Pancreas (tissue), 10 donors: ENCODE measurements around the gene SPSB1. TPM values are rescaled to one million over a fixed set of nuclear protein-coding genes. Genes with fewer than 3 reads are reported as not detected.

ENCODE experiments used
- ATAC-seq, 4 donors: fragments of 200-7000 bp; cut with Tn5 transposase; one replicate each; pipeline versions ENCODE4 v1.8.0 to v1.9.1; 2020; ENCODE audit warnings: mild to moderate bottlenecking in 4 of 4, moderate library complexity in 4 of 4
- DNase-seq, 6 donors: peaks; one replicate each; pipeline ENCODE4 v3.0.0-alpha.2; 2020
- FAIRE-seq: peaks from 2 replicates; lab custom pipeline; 2012; peaks lifted over from hg19 to GRCh38; lab: Jason Lieb, UNC
- H3K27ac ChIP-seq, 4 donors: fragments of 200-600 bp; sonication (generic); 1 replicate in 3 of 4; 2 replicates in 1 of 4; pipeline versions ENCODE4 v1.5.0 to v1.8.0; 2020
- H3K27me3 ChIP-seq, 4 donors: fragments of 200-600 bp; one replicate each; pipeline ENCODE4 v1.8.0; 2021
- H3K36me3 ChIP-seq, 3 donors: fragments of 200-600 bp; sonication (generic) in 1 of 3; one replicate each; pipeline versions ENCODE4 v1.5.0 to v1.8.0; 2020 to 2021
- H3K4me1 ChIP-seq, 3 donors: fragments of 200-600 bp; one replicate each; pipeline ENCODE4 v1.8.0; 2021
- H3K4me3 ChIP-seq, 4 donors: fragments of 200-600 bp; sonication (generic) in 2 of 4; one replicate each; pipeline versions ENCODE4 v1.5.0 to v1.8.0; 2020 to 2021
- H3K9me3 ChIP-seq, 4 donors: fragments of 200-600 bp; one replicate each; pipeline ENCODE4 v1.8.0; 2021
- CTCF ChIP-seq, 4 donors: fragments of 200-600 bp; sonication (generic) in 3 of 4; IDR thresholded peaks; one replicate each; pipeline versions ENCODE4 v1.5.0 to v1.8.0; 2021; ENCODE audit warnings: antibody characterized with exemption in 4 of 4
- WGBS, 2 donors: extraction: QIAGEN DNeasy Blood & Tissue Kit; methylation state at CpG; one replicate each; pipeline ENCODE4 v1.1.7; 2013; 5-methylcytosine and 5-hydroxymethylcytosine counted together
- intact Hi-C, 3 donors: fragments of 100-400 bp; cut with DNase I; formaldehyde crosslinking; loops; one replicate each; pipeline versions ENCODE4 v1.11.1 to v1.14.2; 2022
- polyA plus RNA-seq, 2 donors: library from polyadenylated mRNA; stranded (reverse); fragments of 200-250 nt; gene quantifications; one replicate each; pipeline ENCODE4 v1.2.3, GENCODE V29; 2013
- total RNA-seq, 6 donors: library from RNA; stranded (reverse); fragmentation: NEBNext Ultra II Directional in 4 of 6; extraction: Animal tissue kit (Norgen Biotek cat#: 25700) in 4 of 6; gene quantifications; one replicate each; pipeline versions ENCODE4 v1.2.1 to v1.2.4, GENCODE V29; 2021 to 2023
- donor health status: healthy with polysubstance abuse.
- donor health status: DM: no; HTN: no; CAD: no; lungs with moderate emphysema.
- donor health status: DM: no; HTN: no; CAD: no.
- donor health status: control.
- donor health status: control.
- donor health status: Bipolar disorder and iron deficiency.
- donor health status: DM: yes; HTN: yes; CAD: no.
- donor health status: DM: no; HTN: no; CAD: no.
- donor health status: DM: no; HTN: no; CAD: no.
- donor health status: DM: yes; HTN: yes; CAD: no.

The SPSB1 gene
- total and polyA plus RNA-seq, 8 donors = 10.5 to 27.5 (median 18.1) TPM

GRCh38 chr1:9332513-9333143, 39.9 kb downstream of the SPSB1 start:
- no peaks in the 10 kb centered on the region for H3K4me1 ChIP-seq
- no peaks in the 10 kb centered on the region for H3K9me3 ChIP-seq
- H3K4me3 ChIP-seq = no peak overlapping the region
- intact Hi-C loops = no loop called here
- no peak for TF ChIP-seq CTCF (IDR thresholded peaks at IDR 0.05)
- FAIRE-seq = no peak
- DNase-seq = no peak
- ATAC-seq = no peak
- 89 to 96% methylated on average over 12 of the region's 12 CpGs for WGBS, 2 donors
- no peak overlapping the region for H3K27ac ChIP-seq
- no peaks in the 10 kb centered on the region for H3K36me3 ChIP-seq
- H3K27me3 ChIP-seq = no peaks in the 10 kb centered on the region

GRCh38 chr1:9338397-9339246, 45.9 kb downstream of the SPSB1 start:
- H3K27ac ChIP-seq = peak overlapping the region in 2 of 4 donors; percentile 7 to 17
- peaks cover 0 to 3% (median 0%) of the 10 kb centered on the region in 3 donors for H3K4me1 ChIP-seq
- no peaks in the 10 kb centered on the region for H3K9me3 ChIP-seq
- H3K4me3 ChIP-seq = no peak overlapping the region
- no peaks in the 10 kb centered on the region for H3K36me3 ChIP-seq
- ATAC-seq (peak; percentile 36 to 72 (median 60)), DNase-seq (peak in 2 of 6 donors; percentile 46 to 53), FAIRE-seq (no peak)
- no peaks in the 10 kb centered on the region for H3K27me3 ChIP-seq
- intact Hi-C loops = no loop called here
- WGBS, 2 donors = 69 to 77% methylated on average over 25 of the region's 25 CpGs
- no peak for TF ChIP-seq CTCF (IDR thresholded peaks at IDR 0.05)

GRCh38 chr1:9340172-9340854, 47.6 kb downstream of the SPSB1 start:
- no peak overlapping the region for H3K27ac ChIP-seq
- FAIRE-seq (no peak), DNase-seq (peak in 1 of 6 donors; percentile 39), ATAC-seq (no peak)
- no peaks in the 10 kb centered on the region for H3K9me3 ChIP-seq
- H3K4me3 ChIP-seq = no peak overlapping the region
- H3K27me3 ChIP-seq = no peaks in the 10 kb centered on the region
- peaks cover 10 to 15% (median 12%) of the 10 kb centered on the region in 3 donors for H3K4me1 ChIP-seq
- 87 to 88% methylated on average over 24 of the region's 24 CpGs for WGBS, 2 donors
- no peak for TF ChIP-seq CTCF (IDR thresholded peaks at IDR 0.05)
- H3K36me3 ChIP-seq = no peaks in the 10 kb centered on the region
- intact Hi-C loops = no loop called here

- TF ChIP-seq CTCF (IDR thresholded peaks at IDR 0.05) = no peak
- H3K27ac ChIP-seq = no peak overlapping the region
- peak in 1 of 4 donors; percentile 25 for ATAC-seq
- no peak overlapping the region for H3K4me3 ChIP-seq
- no peak for FAIRE-seq
- H3K27me3 ChIP-seq = no peaks in the 10 kb centered on the region
- H3K9me3 ChIP-seq = no peaks in the 10 kb centered on the region
- H3K36me3 ChIP-seq = no peaks in the 10 kb centered on the region
- peaks cover 13 to 21% (median 18%) of the 10 kb centered on the region in 3 donors for H3K4me1 ChIP-seq
- intact Hi-C loops = no loop called here
- DNase-seq = no peak
- 88 to 89% methylated on average over 7 of the region's 7 CpGs for WGBS, 2 donors
Observed at GRCh38 chr1:9340864-9341263, 48.2 kb downstream of the SPSB1 start.
